LNCaP clone FGC (cell line): ENCODE data around the gene ANXA9.

Source experiments
- DNase-seq: peaks from one replicate; pipeline ENCODE4 v3.0.0-alpha.2; 2011; ENCODE audit warnings: low read depth
- H3K4me3 ChIP-seq: 2 replicates; pipeline ENCODE4 v1.5.1; 2011; ENCODE audit warnings: mild to moderate bottlenecking, low read depth, low read length, control low read depth
- CTCF ChIP-seq: IDR thresholded peaks from 2 replicates; pipeline ENCODE4 v1.5.1; 2012; ENCODE audit warnings: mild to moderate bottlenecking; ENCODE audit not compliant: control insufficient read depth, insufficient read depth; ENCODE audit errors: extremely low read depth

ANXA9 gene

GRCh38 chr1:150961756-150962155 is 20.3 kb upstream of the ANXA9 start:
- TF ChIP-seq CTCF: no peak
- no peak for DNase-seq
- no peak overlapping the region for H3K4me3 ChIP-seq

- H3K4me3 ChIP-seq: no peak overlapping the region
- TF ChIP-seq CTCF: no peak
- no peak for DNase-seq
These were observed 18.6 kb upstream of the ANXA9 start for GRCh38 chr1:150963321-150964163.

- no peak for TF ChIP-seq CTCF
- H3K4me3 ChIP-seq: no peak overlapping the region
- no peak for DNase-seq
These were observed 18.0 kb upstream of the ANXA9 start for GRCh38 chr1:150964164-150964489.

GRCh38 chr1:150965605-150966004 is 16.5 kb upstream of the ANXA9 start:
- no peak for TF ChIP-seq CTCF
- no peak overlapping the region for H3K4me3 ChIP-seq
- DNase-seq: no peak

GRCh38 chr1:150966011-150966410 is 16.1 kb upstream of the ANXA9 start:
- no peak for TF ChIP-seq CTCF
- no peak for DNase-seq
- H3K4me3 ChIP-seq: no peak overlapping the region

- no peak overlapping the region for H3K4me3 ChIP-seq
- no peak for TF ChIP-seq CTCF
- no peak for DNase-seq
These were observed 14.2 kb upstream of the ANXA9 start for GRCh38 chr1:150967936-150968335.

- no peak for TF ChIP-seq CTCF
- no peak overlapping the region for H3K4me3 ChIP-seq
- no peak for DNase-seq
These were observed 13.6 kb upstream of the ANXA9 start for GRCh38 chr1:150968491-150968890.
